C1 segment of cervical spinal cord (tissue), 14 donors: Measurements from ENCODE around the gene QKI.

Experiments
- DNase-seq, 14 donors: peaks; one replicate each; lab custom pipeline; 2025; lab: John Stamatoyannopoulos, UW

QKI gene

DNA sequence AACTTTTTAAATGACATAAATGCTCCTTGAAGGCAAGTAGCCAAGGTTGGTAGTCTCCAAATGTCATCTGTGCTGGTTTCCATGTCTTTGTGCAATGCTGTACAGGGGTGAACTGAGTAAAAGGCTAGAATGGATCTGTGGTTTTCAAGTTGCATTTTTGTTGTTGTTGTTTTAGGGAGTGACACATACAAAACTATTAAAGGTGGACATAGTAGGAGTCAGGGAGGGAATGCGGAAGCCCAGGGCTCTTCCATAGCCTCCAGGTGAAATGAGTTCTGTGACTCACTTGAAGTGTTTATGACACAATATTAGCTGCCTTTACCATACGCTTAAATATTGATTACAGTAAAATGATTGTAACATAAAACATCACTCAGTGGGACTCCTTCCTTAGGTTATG is 22.5 kb upstream of the QKI start:
- no peak for DNase-seq

DNA sequence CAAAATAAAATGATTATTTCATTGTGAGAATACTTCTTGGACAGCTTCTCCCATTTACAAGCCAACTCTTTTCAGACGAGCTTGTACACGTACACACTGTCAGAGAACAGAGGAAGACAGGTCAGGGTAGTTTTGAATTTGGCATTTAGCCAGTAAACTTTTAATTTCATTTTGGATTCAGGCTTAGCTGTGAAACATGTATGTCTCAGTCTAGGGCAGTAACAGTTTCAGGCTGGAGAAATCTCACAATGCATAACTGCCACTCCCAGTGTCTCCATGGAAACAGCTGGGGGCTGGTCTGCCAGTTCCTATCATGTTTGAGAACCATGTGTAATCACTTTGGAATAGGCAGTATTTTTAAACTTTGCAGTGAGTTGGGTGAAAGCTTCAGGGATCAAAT is 22.0 kb upstream of the QKI start:
- no peak for DNase-seq

DNA sequence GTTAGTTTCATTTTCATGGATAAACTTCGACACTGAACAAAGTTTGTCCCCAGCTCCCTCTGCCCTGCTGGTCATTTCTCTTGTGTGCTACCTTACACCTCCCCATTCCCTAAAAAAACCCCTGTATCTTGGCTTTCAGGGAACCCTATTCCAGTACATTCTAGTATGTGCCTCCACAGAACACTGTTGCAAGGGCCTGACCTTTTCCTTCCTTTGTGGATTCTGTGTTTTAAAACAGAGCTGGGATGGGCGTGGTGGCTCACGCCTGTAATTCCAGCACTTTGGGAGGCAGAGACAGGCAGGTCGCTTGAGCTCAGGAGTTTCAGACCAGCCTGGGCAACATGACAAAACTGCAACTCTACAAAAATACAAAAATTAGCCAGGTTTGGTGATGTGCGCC is 20.6 kb upstream of the QKI start:
- no peak for DNase-seq

DNA sequence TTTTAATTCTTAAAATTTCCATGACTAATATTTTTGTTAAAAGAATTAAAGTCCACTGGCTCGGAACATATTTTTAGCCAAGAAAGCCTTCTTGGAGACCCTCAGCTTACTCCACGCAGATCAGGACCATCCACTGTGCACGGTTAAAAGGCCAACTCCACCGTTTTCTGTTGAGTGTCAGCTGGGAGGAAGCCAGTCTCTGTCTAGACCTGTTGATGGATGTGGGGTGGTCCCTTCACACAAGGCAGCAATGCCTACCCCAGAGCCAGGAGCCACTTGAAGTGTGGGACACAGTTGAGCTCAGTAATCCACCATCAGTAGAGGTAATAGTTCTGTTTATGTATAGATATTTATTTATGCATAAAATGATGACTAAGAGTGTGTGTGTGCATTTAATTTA is 19.9 kb upstream of the QKI start:
- no peak for DNase-seq

DNA sequence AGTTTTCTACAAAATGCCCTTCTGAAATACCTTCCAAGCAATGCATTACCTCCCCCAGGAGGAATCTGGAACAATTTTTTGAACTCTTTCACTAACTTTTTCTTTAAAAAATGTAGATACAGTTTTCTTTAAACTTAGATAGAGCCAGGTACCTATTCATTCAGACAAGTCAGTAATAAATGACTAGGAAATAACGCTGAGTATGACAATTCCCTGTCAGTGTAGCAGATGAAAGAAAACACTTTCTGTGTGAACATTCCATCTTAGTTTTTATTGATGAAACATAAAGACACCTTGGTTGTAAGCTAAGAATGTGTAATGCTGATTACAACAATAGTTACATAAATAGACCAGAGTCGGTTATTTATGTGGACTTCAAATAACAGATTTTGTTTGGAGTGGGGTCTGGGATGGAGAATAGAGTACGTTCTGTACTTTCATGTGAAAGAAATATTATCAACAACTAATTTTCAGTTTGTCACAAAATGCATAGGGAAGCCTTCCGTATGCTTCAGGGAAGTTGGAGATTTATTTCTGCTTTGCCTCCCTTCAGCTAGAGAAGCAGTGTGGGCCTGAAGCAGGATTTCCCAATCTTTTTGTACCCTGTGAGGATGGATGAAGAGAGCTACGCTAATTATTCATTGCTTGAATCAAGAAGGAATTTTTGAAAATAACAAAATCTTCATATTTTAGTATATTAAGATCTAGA is 19.2 kb upstream of the QKI start:
- DNase-seq, result no peak

DNA sequence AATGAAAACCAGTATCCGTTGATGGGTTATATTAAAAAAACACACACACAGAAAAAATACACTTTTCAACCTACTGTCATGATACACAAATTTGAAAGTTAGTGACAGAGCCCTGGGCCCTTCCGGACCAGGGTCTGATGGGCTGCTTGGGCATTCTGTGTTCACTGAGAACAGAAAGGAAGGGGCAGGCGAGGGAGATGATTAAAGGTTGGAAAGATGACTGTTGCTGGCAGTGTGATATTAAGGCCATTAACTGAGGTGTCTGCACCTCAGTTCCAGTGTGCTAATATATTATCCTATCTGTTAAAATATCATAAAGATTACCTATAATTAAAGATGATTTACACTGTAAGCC is 18.7 kb upstream of the QKI start:
- peak in 1 of 14 donors; percentile 24 for DNase-seq

DNA sequence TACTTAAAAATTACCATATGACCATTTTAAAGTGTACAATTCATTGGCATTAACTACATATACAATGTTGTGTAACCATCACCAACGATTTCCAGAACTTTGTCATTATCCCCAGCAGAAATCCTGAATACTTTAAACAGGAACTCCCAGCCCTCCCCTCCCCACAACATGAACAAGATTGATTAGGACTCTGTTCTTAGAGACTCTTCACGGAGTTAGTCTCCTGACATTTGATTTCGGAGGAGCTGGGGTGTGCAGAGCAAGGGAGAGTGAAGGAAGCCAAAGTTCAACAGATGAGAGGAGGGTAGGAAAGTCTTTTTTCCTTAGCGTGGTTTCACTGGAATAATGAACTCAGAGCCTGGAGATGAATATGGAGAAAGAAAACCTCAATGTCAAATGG is 17.2 kb upstream of the QKI start:
- no peak for DNase-seq

DNA sequence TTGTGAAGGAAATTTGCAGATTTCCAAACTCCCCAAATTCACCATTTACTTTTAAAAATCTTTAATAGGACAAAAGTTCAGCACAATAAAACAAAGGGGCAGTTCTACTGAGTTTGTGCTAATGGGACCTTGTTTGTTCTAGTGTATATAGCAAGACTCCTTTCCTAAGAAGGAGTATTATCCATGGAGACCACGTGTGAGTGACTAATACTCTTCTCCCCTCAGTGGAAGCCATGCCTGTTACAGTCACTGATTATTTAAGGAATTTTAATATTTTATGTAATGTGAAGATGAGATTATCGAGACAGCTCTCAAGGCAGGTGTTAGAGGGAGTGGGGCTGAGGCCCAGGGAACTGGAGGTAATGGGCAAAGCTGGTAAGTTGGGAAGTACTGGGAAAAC is 16.4 kb upstream of the QKI start:
- DNase-seq, result no peak

DNA sequence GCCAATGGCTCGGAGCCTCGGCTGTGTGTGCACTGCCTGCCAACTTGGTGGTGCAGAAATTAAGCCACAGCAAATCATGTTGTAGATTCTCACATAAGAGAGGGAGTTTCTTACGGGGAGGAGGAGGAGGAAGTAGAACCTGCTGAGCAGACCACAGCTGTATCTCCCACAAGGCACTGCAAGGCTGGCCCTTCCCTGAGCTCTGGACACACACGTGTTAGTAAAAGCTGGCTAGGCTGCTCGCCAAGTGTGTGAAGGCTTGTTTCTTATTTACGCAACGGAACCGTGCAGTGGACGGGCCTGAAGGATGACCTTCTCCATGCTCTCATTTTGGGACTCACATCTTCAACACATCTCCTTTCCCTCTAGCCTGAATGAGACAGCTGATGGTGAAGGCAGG is 15.7 kb upstream of the QKI start:
- DNase-seq, result peak in 9 of 14 donors; percentile 24 to 64 (median 56)

DNA sequence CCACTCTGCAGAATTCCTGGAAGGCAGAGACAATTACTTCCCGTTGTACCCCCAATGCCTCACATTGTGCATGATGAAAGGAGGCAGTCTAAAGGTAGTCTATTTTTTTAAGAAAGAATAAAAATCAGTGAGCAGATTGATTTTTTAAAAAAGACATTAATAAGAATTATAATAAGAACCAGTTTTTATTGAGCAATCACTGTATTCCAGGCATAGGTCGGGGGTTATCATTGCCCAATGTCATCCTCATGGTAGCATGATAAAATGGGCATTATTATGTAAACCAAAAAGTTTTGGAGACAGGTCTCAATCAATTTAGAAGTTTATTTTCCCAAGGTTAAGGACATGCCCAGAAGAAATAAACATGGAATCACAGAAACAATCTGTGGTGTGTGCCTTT is 14.0 kb upstream of the QKI start:
- no peak for DNase-seq

DNA sequence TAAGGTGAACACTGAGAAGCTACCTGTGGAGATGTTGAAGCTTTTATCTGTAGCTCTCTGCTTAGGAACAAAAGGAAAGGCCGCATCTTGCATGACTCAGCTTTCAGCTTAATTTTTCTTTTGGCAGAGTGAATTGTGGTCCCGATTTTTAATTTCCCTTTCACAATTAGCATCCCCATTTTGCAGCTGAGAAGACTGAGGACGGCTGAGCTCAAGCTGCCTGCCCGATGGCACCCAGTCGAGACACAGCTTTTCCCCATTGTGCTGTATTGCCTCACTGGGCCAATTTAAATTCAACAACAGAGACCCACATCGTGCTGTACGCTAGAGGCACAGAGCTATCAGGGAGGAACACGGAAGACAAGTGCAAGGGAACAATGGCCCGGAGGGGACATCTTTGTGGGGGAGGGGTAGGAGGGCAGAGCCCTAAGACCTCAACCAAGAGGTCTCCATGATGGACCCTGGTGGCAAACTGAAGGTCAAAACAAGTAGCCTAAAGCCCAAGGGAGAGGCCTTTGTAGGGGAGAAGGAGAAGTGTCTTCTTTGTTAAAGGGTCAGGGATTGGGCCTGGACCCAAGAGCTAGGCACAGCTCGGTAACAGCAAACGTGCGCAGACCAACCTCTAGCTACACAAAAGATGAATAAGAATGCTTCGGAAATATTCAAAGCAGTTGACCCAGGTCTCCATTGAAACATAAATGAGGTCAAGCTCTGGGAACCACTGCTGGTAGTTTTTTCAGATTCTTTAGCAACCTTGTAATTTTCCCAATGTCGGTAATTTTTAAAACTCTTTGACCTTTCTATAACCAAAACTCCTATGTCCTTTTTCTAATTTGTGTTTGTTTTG is 13.3 kb upstream of the QKI start:
- no peak for DNase-seq

DNA sequence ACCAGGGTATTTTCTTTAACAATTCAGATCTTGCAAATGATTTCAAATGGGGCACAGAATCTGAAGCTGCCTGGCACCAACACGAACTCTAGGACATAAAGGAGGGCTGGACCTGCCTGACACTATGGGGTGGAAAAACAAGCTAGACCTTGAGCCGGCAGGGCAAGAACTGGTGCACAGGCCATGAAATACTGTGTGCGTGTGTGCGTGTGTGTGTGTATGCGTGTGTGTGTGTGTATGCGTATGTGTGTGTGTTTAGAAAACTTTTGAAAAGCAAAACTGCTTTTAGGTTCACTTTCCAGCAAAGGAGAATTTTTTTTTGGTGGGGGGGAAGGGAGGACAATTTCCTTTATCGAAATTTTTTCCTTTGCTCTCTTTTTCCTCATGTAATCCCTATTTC is 11.9 kb upstream of the QKI start:
- DNase-seq, result no peak

DNA sequence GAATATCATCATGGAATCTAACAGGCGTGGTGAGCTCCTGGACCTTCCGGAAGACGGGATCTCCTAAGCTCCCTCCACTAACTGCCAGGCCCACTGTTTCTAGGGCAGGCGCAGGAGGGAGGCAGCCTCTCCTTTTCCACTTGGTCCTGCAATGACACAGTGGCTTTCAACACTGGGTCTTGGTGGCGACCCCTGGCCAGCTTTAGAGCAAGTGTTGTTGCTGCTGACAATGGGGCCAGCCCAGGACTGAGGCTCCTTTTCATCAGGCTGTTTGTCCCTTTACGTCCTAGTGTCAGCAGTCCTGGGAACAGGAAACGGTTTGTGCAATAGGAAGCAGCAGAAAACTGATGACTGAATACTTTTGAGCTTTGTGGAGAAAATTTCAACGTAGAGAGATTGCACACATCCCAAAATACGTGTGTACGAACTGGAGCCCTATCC is 9.7 kb upstream of the QKI start:
- peak in 9 of 14 donors; percentile 21 to 74 (median 62) for DNase-seq

DNA sequence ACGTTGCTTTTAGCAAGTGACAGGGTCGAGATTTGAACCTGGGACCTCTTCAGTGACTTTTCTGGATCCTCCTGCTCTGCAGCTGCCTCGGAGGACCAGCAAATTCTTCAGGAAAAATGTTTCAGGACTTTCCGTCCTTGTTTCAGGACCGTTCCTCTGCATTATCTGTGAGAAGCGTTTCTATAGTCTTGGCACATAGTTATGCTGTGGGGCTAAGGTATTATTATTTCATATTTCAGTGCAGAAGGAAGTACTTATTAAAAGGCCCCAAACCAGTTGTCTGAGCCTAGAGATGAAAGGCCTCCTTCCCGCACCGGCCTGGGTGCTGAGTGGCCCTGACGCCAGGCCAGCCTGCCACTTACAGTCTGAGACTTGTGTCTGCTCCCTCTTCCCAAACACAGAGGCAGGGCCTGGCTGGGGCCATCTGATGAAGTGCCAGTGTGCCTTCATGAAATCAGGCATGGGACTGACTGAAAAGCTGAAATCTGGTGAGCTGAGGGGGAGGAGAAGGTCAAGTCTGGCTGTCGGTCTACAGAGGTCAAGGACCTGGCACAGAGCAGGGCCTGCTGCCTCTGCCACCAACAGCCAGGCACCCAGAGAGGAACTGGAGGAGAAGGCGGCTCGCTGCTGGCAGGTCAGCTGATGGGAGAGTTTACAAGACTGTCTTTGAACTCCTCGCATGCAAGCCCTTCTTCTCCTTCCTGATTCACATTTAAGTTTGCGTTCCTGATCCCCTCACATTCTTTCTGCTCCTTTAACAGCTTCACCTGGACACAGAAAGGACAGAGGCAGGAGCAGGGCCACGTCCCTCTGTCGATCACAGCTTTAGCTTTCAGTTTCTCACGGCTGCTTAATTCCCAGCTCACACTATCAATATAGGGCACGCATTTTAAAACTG is 8.9 kb upstream of the QKI start:
- peak in 11 of 14 donors; percentile 47 to 84 (median 76) for DNase-seq

DNA sequence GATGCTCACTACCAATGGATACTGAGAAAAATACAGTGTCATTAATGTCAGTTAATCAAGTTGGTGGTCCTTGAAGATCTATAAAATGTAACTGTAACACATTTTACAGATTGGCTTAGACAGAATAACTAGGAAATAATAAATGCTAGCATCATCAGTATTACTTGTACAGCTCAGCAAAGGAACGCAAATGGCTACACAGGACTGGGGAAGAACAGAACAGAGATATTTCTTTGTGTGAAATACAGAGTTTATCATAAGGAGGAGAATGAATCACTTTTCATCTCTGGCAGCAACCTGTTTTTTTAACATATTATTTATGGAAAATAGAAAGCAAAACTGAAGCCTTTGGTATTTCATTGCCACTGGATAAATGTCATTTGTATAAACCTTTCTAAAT is 8.2 kb upstream of the QKI start:
- no peak for DNase-seq

DNA sequence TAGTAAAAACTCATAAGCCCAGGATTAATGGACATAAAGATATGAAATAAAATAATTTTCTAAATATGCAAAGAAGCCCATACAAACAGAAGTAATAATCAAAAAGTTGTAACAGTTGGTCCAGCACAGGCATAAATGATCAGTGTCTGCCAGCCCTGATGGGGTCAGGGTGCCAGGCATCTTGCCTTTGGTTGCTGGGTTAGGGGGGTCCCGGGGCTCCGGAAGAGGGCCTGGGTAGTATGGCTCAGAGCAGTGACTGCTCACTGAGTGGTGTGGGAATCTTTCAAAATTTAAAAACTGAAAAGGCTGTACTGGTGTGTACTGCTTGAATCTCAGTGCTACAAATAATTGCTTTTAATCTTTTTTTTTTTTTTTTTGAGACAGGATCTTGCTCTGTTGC is 7.7 kb upstream of the QKI start:
- no peak for DNase-seq

DNA sequence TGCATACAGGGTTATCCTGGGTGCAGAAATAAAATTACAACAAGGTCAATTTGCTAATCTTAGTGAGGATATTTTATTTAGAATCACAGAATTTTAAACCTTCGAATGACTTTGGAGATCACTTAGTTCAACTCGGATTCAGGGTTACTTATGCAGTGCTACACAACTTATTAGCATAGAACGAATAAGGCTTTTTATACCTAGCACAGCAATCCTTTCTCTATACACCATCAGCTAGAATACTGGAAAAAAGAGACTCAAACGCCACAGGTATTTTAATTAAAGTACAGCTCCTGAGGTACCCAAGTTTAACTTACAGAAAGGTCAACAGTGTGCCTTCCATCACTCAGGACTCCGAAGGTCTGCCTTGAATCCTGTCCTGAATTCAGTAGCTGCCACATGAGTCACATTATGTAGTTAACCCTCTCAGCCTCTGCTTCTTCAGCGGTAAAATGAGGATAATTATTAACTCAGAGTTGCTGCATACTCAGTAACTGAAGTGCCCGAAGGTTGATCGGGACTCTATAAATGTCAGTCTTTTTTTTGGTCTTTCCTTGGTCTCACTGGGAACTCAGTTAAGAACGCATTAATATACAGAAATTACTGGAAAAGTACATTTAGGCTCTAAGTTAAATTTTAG is 6.0 kb upstream of the QKI start:
- no peak for DNase-seq

DNA sequence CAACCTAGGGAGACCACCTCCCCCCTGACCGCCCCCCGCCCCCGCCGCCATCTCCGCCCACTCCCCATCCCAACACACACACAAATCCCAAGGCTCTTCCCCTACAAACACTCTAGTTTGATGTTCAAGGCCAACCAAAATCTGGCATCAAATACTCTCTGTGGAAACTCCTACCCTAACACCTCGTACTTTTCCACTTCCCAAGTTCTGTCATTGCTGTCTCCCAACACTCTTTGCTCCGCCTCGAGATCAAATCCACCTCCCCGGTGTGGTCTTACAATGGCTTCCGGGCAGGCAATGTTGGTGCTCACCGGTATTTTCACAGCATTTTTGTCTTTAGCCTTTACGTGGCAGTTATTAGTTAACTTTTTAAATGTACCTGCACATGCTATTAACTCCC is 4.8 kb upstream of the QKI start:
- no peak for DNase-seq

DNA sequence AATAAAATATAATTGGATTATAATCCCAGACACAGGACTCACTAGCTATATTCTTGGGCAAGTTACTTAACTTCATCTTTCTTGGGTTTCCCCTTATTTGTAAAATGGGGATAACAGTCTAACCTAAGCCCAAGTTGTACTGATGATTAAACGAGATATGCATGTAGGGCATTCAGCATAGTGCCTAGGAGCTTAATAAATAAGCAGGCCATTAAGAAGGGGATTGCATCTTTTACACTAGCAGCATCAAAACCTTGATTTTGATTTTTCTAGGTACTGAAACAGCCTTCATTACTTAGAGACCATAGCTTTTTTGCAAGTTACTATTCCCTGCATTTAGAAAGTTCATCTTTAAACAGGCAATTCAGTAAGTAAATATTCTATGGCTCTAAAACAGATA is 2.2 kb upstream of the QKI start:
- no peak for DNase-seq

DNA sequence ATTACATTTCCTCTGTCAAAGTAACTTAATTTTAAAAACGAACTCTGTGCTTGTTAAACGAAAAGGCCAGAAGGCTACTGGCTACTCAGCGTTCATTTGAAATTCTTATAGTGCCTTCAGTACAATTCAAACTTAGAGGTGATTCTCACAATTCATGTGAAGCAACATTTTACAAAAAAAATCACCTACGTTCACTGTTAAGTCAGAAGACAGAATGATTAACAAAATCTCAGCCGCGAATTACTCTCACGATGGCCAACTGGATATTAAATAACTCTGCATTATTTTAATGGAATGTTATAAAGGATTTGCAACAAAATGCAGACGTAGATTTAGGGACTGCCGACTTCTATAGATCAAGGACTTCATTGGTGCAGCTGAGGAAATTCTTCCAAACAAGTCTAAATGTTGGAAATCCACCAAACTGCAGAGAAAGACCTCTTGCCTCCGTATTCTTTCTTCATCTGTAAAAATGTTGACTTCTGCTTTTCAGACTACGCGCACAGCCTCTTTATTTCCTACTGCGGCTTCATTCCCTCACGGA is 1.6 kb upstream of the QKI start:
- DNase-seq, result peak in 1 of 14 donors; percentile 40

DNA sequence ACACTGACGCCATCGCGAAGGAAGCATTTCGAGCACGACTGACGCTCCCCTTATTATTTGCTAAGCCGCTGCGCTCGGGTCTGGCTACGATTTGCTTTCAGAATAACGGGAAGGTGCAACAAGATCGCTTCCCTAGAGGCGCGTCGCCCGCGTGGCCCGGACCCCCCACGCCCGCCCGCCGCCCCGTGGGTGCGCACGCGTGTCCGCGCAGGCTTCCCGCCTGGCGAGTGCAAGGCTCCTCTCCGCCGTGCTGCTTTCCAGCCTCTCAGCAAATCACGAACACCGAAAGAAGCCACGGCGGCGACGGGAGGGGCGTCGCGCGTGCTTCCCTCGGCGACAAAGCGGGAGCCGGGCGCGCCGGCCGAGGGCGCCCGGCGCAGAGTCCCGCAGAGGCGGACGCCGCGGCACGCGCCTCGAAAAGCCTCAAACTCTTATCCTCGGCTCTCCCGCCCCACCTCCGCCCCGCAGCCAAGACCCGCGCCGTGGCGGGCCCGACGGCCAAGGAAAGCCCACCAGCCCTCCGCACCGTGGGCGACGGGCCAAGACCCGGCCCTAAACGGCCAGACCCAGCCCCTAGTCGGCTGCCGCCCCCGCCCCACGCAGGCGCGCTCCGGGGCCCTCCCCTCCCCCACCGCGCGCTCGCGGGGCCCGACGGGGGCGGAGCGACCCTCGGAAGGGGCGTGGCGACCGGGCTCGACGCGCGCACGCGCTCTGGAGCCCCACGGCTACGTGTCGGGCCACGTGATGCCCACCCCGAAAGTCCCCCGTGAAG is 987 bp upstream of the QKI start:
- peak in 13 of 14 donors; percentile 45 to 97 (median 88) for DNase-seq
